GM12875 (cell line): Measurements from ENCODE around the gene RAD54L2.
"Not testable (repeated sequence)": the region's sequence is repeated elsewhere in the genome, so short reads cannot be mapped to it uniquely, and the experiment has no call there.

ENCODE experiments used
- H3K4me3 ChIP-seq: one replicate; pipeline ENCODE4 v1.5.1; 2011; ENCODE audit warnings: low read depth, low read length, control low read depth
- TF ChIP-seq, protein P1 (sequence below): IDR thresholded peaks from 2 replicates; pipeline ENCODE4 v1.5.1; 2011; ENCODE audit warnings: low read depth, mild to moderate bottlenecking, control low read depth, inconsistent platforms, low read length, moderate library complexity, borderline replicate concordance; ENCODE audit not compliant: insufficient read depth

RAD54L2 gene

DNA sequence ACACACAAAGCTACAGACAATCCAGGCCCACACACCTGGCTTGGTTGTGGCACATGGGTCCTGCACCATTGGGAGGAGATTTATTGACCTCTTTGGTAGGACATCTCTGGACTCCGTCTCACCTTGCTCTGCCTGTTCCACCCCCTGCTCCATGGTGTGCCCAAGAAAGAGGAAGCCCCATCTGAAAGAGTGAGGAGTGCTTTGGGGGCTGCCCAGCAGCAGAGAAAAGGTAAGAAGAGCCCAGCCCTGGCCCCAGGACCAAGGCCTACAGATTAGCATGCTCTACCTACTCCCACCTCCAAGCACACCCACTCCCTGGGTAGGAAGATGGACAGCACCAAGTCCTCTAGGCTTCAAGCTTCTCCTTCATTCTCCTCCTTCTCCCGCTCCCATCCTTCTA, 35.5 kb upstream of the RAD54L2 start:
- H3K4me3 ChIP-seq, result no peak overlapping the region
- TF ChIP-seq, protein P1, sequence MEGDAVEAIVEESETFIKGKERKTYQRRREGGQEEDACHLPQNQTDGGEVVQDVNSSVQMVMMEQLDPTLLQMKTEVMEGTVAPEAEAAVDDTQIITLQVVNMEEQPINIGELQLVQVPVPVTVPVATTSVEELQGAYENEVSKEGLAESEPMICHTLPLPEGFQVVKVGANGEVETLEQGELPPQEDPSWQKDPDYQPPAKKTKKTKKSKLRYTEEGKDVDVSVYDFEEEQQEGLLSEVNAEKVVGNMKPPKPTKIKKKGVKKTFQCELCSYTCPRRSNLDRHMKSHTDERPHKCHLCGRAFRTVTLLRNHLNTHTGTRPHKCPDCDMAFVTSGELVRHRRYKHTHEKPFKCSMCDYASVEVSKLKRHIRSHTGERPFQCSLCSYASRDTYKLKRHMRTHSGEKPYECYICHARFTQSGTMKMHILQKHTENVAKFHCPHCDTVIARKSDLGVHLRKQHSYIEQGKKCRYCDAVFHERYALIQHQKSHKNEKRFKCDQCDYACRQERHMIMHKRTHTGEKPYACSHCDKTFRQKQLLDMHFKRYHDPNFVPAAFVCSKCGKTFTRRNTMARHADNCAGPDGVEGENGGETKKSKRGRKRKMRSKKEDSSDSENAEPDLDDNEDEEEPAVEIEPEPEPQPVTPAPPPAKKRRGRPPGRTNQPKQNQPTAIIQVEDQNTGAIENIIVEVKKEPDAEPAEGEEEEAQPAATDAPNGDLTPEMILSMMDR, result no peak

DNA sequence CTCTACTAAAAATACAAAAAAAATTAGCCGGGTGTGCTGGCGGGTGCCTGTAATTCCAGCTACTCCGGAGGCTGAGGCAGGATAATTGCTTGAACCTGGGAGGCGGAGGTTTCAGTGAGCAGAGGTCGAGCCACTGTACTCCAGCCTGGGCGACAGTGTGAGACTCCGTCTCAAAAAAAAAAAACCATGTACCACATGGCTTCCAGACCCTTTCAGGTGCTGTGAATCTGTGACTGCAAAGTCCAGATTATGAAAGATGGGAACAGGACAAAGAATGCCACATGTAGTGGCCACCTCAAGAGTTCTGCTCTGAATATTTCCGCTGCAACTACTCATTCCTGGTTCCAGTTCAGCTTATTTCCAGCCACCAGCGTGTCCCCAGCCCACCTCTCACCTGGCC, 30.3 kb upstream of the RAD54L2 start:
- TF ChIP-seq, protein P1, result no peak
- no peak overlapping the region for H3K4me3 ChIP-seq

DNA sequence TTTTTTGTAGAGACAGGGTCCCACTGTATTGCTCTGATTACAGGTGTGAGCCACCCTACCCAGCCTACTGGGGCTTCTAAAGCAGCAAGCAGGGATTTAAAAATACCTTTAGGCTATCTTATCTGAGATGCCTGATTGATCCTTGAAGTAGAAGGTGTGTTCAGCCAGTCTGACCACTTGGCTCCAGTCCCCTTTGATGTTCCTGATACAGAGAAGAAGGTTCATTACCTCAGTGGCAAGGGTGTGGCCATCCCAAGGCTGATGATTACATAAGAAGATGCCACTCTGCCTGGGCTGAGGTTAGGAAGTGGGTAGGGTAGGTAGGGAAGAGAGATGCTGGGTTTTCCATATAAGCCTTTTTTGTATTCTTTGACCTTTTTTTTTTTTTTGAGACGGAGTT, 27.5 kb upstream of the RAD54L2 start:
- TF ChIP-seq, protein P1, result no peak
- H3K4me3 ChIP-seq, result no peak overlapping the region

DNA sequence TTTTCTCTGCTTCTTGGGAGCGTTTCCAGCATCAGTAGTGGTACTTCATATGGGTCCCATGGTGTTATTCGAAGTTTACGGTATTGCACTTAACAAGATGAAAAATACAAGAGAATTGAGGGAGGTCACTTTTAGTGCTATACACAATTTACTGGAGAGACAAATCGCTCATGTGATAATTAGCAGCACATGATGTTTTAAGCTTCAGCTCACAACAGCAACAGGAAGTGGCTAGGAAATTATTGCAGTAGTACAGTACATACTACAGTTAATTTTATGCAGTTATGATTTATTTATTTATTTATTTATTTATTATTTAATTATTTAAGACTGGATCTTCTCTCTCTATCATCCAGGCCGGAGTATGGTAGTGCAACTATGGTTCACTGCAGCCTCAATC, 24.3 kb upstream of the RAD54L2 start:
- TF ChIP-seq, protein P1, result no peak
- no peak overlapping the region for H3K4me3 ChIP-seq

DNA sequence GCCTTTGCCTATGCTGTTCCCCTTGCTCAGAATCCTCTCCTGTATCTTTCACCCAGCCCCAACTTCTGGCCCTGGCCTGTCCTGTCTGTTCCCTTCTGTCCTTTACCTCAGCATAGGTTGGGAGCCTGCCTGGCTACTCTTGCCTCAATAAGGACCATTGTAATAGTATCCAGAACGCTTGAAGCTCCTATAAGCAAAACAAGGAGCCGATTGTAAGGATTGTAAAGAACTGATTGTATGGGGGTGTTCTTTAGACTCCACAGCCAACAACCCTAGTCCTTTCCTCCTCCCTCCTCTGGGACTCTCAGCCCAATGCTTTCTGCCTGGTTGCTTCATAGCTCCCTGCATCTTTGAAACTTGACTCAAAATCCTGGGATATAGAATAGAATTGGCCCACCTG, 18.7 kb upstream of the RAD54L2 start:
- TF ChIP-seq, protein P1, result no peak
- no peak overlapping the region for H3K4me3 ChIP-seq

DNA sequence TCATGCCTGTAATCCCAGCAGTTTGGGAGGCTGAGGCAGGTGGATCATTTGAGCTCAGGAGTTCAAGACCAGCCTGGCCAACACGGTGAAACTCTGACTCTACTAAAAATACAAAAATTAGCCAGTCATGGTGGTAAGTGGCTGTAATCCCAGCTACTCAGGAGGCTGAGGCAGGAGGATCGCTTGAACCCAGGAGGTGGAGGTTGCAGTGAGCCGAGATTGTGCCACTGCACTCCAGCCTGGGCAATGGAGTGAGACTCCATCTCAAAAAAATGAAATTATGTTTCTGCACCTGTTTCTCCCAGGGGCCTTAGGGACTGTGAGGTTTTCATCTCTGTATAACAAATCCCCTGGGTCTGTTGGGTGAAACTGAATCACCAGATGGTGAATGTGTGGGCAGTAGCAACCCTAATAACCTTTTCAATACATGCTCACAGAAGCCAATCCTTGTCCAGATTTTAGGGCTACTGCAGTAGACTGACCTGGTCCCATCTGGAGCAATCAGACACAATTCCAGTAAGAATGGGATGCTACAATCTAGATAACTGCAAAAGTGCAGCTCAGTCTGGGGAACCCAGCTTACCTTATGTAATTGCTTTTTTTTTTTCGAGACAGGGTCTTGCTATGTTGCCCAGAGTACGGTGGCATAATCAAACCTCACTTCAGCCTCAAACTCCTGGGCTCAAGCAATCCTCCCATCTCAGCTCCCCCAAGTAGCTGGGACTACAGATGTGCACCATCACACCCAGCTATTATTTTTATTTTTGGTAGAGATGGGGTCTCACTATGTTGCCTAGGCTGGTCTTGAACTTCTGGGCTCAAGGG, 17.4 kb upstream of the RAD54L2 start:
- H3K4me3 ChIP-seq, result not testable (repeated sequence)

DNA sequence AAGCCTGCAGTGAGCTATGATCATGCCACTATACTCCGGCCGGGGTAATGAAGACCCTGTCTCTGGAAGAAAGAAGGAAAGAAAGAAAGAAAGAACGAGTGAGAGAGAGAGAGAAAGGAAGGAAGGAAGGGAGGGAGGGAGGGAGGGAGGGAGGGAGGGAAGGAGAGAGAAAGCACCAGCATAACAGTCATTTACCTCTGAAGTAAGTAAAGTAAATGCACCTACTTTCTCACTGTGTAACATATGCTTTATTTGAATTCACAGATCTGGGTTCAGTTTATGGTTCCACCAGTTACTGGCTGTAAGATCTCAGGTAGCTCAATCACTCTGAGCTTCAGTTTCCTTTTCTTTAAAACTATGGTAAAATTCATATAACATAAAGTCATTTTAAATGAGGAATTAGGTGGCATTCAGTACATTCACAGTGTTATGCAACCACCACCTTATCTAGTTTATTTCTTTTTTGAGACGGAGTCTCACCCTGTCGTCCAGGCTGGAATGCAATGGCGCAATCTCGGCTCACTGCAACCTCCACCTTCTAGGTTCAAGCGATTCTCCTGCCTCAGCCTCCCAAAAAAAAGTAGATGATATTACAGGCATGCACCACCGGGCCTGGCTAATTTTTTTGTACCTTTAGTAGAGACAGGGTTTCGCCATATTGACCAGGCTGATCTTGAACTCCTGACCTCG, 16.1 kb upstream of the RAD54L2 start:
- TF ChIP-seq, protein P1, result no peak
- no peak overlapping the region for H3K4me3 ChIP-seq

DNA sequence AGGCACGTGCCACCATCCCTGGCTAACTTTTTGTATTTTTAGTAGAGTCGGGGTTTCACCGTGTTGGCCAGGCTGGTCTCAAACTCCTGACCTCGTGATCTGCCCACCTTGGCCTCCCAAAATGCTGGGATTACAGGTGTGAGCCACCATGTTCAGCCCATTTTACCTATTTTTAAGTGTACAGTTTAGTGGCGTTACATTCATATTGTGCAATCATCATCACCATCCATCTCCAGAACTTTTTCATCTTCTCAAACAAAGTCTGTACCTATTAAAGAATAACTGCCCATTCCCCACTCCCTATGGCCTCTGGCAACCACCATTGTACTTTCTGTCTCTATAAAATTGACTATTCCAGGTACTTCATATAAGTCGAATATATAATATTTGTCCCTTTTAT, 13.6 kb upstream of the RAD54L2 start:
- H3K4me3 ChIP-seq, result not testable (repeated sequence)
